Measurements from ENCODE around the gene ECD. TPM values are rescaled to one million over a fixed set of nuclear protein-coding genes. Genes with fewer than 3 reads are reported as not detected.

Gene ECD
- 10 to 100 TPM; 20.5 to 23.6 (median 20.8) TPM for total RNA-seq
- long read RNA-seq, donor 1, transcript ECD-201 (14 exons, 3,069 nt) = major isoform, 23 of 27 reads
- long read RNA-seq, donor 1, partial matches to known transcripts = 1 of 27 reads
- long read RNA-seq, donor 1, other reads (novel, unspliced or antisense) = 3 of 27 reads
- long read RNA-seq, donor 2, partial matches to known transcripts = 0 of 9 reads
- long read RNA-seq, donor 2, other reads (novel, unspliced or antisense) = 5 of 9 reads

DNA sequence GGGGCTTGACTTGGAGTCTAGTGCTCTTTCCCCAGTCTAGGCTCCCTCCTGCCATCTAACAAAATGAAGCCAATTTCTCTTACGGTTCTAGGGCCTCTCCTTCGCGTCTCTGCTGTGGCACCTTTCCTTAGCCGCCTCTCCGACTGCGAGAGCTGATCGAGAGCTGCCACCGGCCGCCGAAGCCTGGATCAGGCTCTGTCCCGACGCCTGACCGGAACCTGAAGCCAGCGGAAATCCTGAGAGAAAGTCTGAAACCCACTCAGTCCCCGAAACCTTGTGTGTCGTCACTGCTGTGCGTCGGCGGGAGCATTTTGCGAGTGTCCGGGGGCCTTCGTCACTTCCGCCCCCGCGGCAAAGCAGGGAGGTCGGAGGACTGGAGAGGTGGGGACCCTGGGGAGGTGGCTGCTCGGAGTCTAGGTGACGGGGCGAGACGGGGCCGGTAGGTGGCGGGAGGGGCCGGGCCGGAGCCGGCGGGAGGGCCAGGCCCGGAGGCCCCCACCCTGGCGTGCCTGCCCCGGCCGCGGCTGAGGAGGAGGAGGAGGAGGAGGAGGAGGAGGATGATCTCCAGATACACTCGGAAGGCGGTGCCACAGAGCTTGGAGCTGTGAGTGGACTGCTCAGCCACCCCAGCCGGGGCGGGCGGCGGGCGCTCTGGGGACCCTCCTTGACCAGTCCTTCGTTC lies at the start of gene ECD, which contains the start of gene FAM149B1:
Gene ECD, minus strand, starts transcription at position 226 of the 682 bp plus-strand sequence. CDS start 4,071 bp downstream, outside the sequence.
Gene FAM149B1, plus strand, starts transcription at position 337 of the 682 bp plus-strand sequence. Its CDS starts 221 bp downstream, at position 558.
- peak; percentile 99 for ATAC-seq

DNA sequence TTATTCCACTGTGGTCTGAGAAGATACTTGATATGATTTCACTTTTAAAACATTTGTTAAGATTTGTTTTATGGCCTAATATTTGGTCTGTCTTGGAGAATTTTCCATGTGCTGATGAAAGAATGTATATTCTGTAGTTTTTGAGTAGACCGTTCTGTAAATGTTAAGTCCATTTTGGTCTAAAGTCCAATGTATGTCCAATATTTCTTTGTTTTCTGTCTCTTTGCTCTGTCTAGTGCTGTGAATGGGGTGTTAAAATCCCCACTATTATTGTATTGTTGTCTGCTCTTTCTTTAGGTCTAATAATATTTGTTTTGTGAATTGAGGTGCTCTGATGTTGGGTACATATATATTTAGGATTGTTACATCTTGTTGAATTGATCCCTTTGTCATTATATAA lies 47.9 kb upstream of the ECD start:
- no peaks in the 10 kb centered on the region for H3K36me3 ChIP-seq (ENCODE audit: low read depth)
- H3K4me3 ChIP-seq = no peak overlapping the region
- TF ChIP-seq CTCF (IDR thresholded peaks at IDR 0.05) = no peak
- no peaks in the 10 kb centered on the region for H3K4me1 ChIP-seq (ENCODE audit: low read depth)
- H3K9me3 ChIP-seq = no peaks in the 10 kb centered on the region
- intact Hi-C loops (cut with DNase I, micrococcal nuclease) = no loop called here
- DNase-seq (no peak), ATAC-seq (no peak)

More for the DNA sequence above, at the start of gene ECD, which contains the start of gene FAM149B1:
- intact Hi-C loops (cut with DNase I, micrococcal nuclease) = no loop called here
- Histone ChIP-seq H3K9me3 (no peaks in the 10 kb centered on the region), H3K36me3 (ENCODE audit: low read depth) (no peaks in the 10 kb centered on the region), H3K4me3 (peak within 1 kb of the TSS; percentile 63), H3K4me1 (ENCODE audit: low read depth) (peaks cover 9% of the 10 kb centered on the region)
- TF ChIP-seq CTCF (IDR thresholded peaks at IDR 0.05) = no peak
- DNase-seq = peak; percentile 93 to 96 (median 94)

- DNase-seq (no peak), ATAC-seq (no peak)
- intact Hi-C loops (cut with DNase I, micrococcal nuclease) = no loop called here
- no peak overlapping the region for H3K4me3 ChIP-seq
- H3K4me1 ChIP-seq (ENCODE audit: low read depth) = no peaks in the 10 kb centered on the region
- H3K9me3 ChIP-seq = no peaks in the 10 kb centered on the region
- TF ChIP-seq CTCF (IDR thresholded peaks at IDR 0.05) = no peak
- H3K36me3 ChIP-seq (ENCODE audit: low read depth) = peaks cover 4% of the 10 kb centered on the region
These were observed 43.5 kb upstream of the ECD start for GRCh38 chr10:73211106-73211811.

- no peak overlapping the region for H3K4me3 ChIP-seq
- no peak for DNase-seq
- intact Hi-C loops (cut with DNase I, micrococcal nuclease) = no loop called here
- H3K4me1 ChIP-seq (ENCODE audit: low read depth) = no peaks in the 10 kb centered on the region
- no peak for TF ChIP-seq CTCF (IDR thresholded peaks at IDR 0.05)
- no peaks in the 10 kb centered on the region for H3K9me3 ChIP-seq
- peaks cover 4% of the 10 kb centered on the region for H3K36me3 ChIP-seq (ENCODE audit: low read depth)
- no peak for ATAC-seq
These were observed 42.7 kb upstream of the ECD start for GRCh38 chr10:73210395-73211105.

- Histone ChIP-seq H3K9me3 (no peaks in the 10 kb centered on the region), H3K4me1 (ENCODE audit: low read depth) (no peaks in the 10 kb centered on the region), H3K36me3 (ENCODE audit: low read depth) (peaks cover 4% of the 10 kb centered on the region), H3K4me3 (no peak overlapping the region)
- ATAC-seq = no peak
- DNase-seq = no peak
- TF ChIP-seq CTCF (IDR thresholded peaks at IDR 0.05) = no peak
- intact Hi-C loops (cut with DNase I, micrococcal nuclease) = no loop called here
These were observed 41.9 kb upstream of the ECD start for GRCh38 chr10:73209705-73210104.

All from mucosa of descending colon (tissue), 3 donors.